ENCODE measurements around the gene ATG16L1. TPM values are rescaled to one million over a fixed set of nuclear protein-coding genes. Genes with fewer than 3 reads are reported as not detected.

ATG16L1 gene
- total RNA-seq, 2 experiments from 2014 or later, result 62.8 to 63.8 TPM

GRCh38 chr2:233217892-233218377, 33.5 kb upstream of the ATG16L1 start:
- no peak overlapping the region for H3K27ac Mint-ChIP-seq
- CTCF ChIA-PET, result interaction anchor here (2.2 kb wide), 1 partner anchor 33 kb away, joined by 6 read pairs; the partner anchor contains the start of gene ATG16L1
- no peak overlapping the region for H3K4me3 Mint-ChIP-seq
- no peaks in the 10 kb centered on the region for H3K27me3 Mint-ChIP-seq
- ATAC-seq (no peak), DNase-seq (no peak)
- H3K36me3 Mint-ChIP-seq, result no peaks in the 10 kb centered on the region
- no peaks in the 10 kb centered on the region for H3K9me3 Mint-ChIP-seq (ENCODE audit: low read depth)
- no peaks in the 10 kb centered on the region for H3K4me1 Mint-ChIP-seq

- CTCF ChIA-PET, result interaction anchor here (2.2 kb wide), 1 partner anchor 32 kb away, joined by 6 read pairs; the partner anchor contains the start of gene ATG16L1
- no peaks in the 10 kb centered on the region for H3K36me3 Mint-ChIP-seq
- H3K4me1 Mint-ChIP-seq, result no peaks in the 10 kb centered on the region
- no peak overlapping the region for H3K27ac Mint-ChIP-seq
- H3K27me3 Mint-ChIP-seq, result no peaks in the 10 kb centered on the region
- no peak for DNase-seq
- no peak overlapping the region for H3K4me3 Mint-ChIP-seq
- H3K9me3 Mint-ChIP-seq (ENCODE audit: low read depth), result no peaks in the 10 kb centered on the region
- no peak for ATAC-seq
These were observed 32.6 kb upstream of the ATG16L1 start for GRCh38 chr2:233218836-233219235.

- no peak for ATAC-seq
- Mint-ChIP-seq H3K27ac (no peak overlapping the region), H3K9me3 (ENCODE audit: low read depth) (no peaks in the 10 kb centered on the region), H3K4me3 (no peak overlapping the region), H3K4me1 (no peaks in the 10 kb centered on the region), H3K27me3 (peaks cover 2% of the 10 kb centered on the region), H3K36me3 (no peaks in the 10 kb centered on the region)
- no peak for DNase-seq
- CTCF ChIA-PET, result interaction anchor here (0.6 to 2.2 kb wide), 2 partner anchors 14 to 31 kb away, joined by 3 to 6 read pairs; partner anchors contain the start of gene ATG16L1
These were observed 31.6 kb upstream of the ATG16L1 start for GRCh38 chr2:233219848-233220247.

- Mint-ChIP-seq H3K27ac (no peak overlapping the region), H3K4me1 (peaks cover 11% of the 10 kb centered on the region), H3K4me3 (no peak overlapping the region), H3K9me3 (ENCODE audit: low read depth) (no peaks in the 10 kb centered on the region), H3K36me3 (no peaks in the 10 kb centered on the region), H3K27me3 (peaks cover 2% of the 10 kb centered on the region)
- ATAC-seq, result no peak
- no peak for DNase-seq
- CTCF ChIA-PET, result no interaction called here
These were observed 30.0 kb upstream of the ATG16L1 start for GRCh38 chr2:233221378-233222063.

- no peak for ATAC-seq
- CTCF ChIA-PET, result interaction anchor here (0.8 to 2.6 kb wide), 6 partner anchors 11 to 220 kb away, joined by 3 to 11 read pairs (median 3); partner anchors contain the start of genes ATG16L1 and INPP5D
These were observed 28.2 kb upstream of the ATG16L1 start for GRCh38 chr2:233223059-233223894.

GRCh38 chr2:233225230-233226068, 26.0 kb upstream of the ATG16L1 start:
- no peaks in the 10 kb centered on the region for H3K9me3 Mint-ChIP-seq (ENCODE audit: low read depth)
- peaks cover 30% of the 10 kb centered on the region for H3K4me1 Mint-ChIP-seq
- ATAC-seq (no peak), DNase-seq (no peak)
- peaks cover 2% of the 10 kb centered on the region for H3K27me3 Mint-ChIP-seq
- peak overlapping the region; percentile 12 for H3K27ac Mint-ChIP-seq
- CTCF ChIA-PET, result interaction anchor here (2.1 to 2.6 kb wide), 2 partner anchors 26 to 164 kb away, joined by 8 to 11 read pairs; partner anchors contain the start of genes ATG16L1 and INPP5D
- H3K4me3 Mint-ChIP-seq, result no peak overlapping the region
- H3K36me3 Mint-ChIP-seq, result no peaks in the 10 kb centered on the region

More at GRCh38 chr2:233223059-233223894, 28.2 kb upstream of the ATG16L1 start:
- Mint-ChIP-seq H3K27me3 (peaks cover 2% of the 10 kb centered on the region), H3K27ac (no peak overlapping the region), H3K4me1 (peaks cover 14% of the 10 kb centered on the region), H3K9me3 (ENCODE audit: low read depth) (no peaks in the 10 kb centered on the region), H3K36me3 (no peaks in the 10 kb centered on the region), H3K4me3 (no peak overlapping the region)
- no peak for DNase-seq

- Mint-ChIP-seq H3K27ac (no peak overlapping the region), H3K4me3 (no peak overlapping the region), H3K9me3 (ENCODE audit: low read depth) (no peaks in the 10 kb centered on the region), H3K27me3 (peaks cover 2% of the 10 kb centered on the region), H3K4me1 (peaks cover 40% of the 10 kb centered on the region), H3K36me3 (no peaks in the 10 kb centered on the region)
- ATAC-seq (no peak), DNase-seq (no peak)
- CTCF ChIA-PET, result interaction anchor here (2.6 kb wide), 1 partner anchor 24 kb away, joined by 11 read pairs; the partner anchor contains the start of gene ATG16L1
These were observed 24.9 kb upstream of the ATG16L1 start for GRCh38 chr2:233226511-233227031.

- H3K27ac Mint-ChIP-seq, result no peak overlapping the region
- H3K4me1 Mint-ChIP-seq, result peaks cover 48% of the 10 kb centered on the region
- no peaks in the 10 kb centered on the region for H3K36me3 Mint-ChIP-seq
- no peak overlapping the region for H3K4me3 Mint-ChIP-seq
- CTCF ChIA-PET, result interaction anchor here (2.6 kb wide), 1 partner anchor 23 kb away, joined by 11 read pairs; the partner anchor contains the start of gene ATG16L1
- ATAC-seq, result no peak
- H3K27me3 Mint-ChIP-seq, result peaks cover 2% of the 10 kb centered on the region
- no peaks in the 10 kb centered on the region for H3K9me3 Mint-ChIP-seq (ENCODE audit: low read depth)
- no peak for DNase-seq
These were observed 24.0 kb upstream of the ATG16L1 start for GRCh38 chr2:233227346-233227978.

- no peak overlapping the region for H3K27ac Mint-ChIP-seq
- H3K4me3 Mint-ChIP-seq, result no peak overlapping the region
- no peak for ATAC-seq
- CTCF ChIA-PET, result interaction anchor here (0.5 to 2.6 kb wide), 4 partner anchors 14 to 168 kb away, joined by 3 to 11 read pairs (median 3); partner anchors contain the start of genes ATG16L1 and INPP5D
- H3K9me3 Mint-ChIP-seq (ENCODE audit: low read depth), result no peaks in the 10 kb centered on the region
- DNase-seq, result no peak
- peaks cover 2% of the 10 kb centered on the region for H3K27me3 Mint-ChIP-seq
- H3K36me3 Mint-ChIP-seq, result no peaks in the 10 kb centered on the region
- H3K4me1 Mint-ChIP-seq, result peaks cover 56% of the 10 kb centered on the region
These were observed 23.1 kb upstream of the ATG16L1 start for GRCh38 chr2:233228376-233228775.

GRCh38 chr2:233233618-233234230, 17.7 kb upstream of the ATG16L1 start:
- DNase-seq (no peak), ATAC-seq (no peak)
- peak overlapping the region; percentile 89 for H3K27ac Mint-ChIP-seq
- H3K4me1 Mint-ChIP-seq, result peaks cover 75% of the 10 kb centered on the region
- H3K36me3 Mint-ChIP-seq, result peaks cover 8% of the 10 kb centered on the region
- H3K9me3 Mint-ChIP-seq (ENCODE audit: low read depth), result peaks cover 4% of the 10 kb centered on the region
- no peaks in the 10 kb centered on the region for H3K27me3 Mint-ChIP-seq
- CTCF ChIA-PET, result interaction anchor here (0.9 to 5.7 kb wide), 5 partner anchors 10 to 35 kb away, joined by 3 to 47 read pairs (median 3); partner anchors contain the start of gene ATG16L1
- peak overlapping the region; percentile 41 for H3K4me3 Mint-ChIP-seq

GRCh38 chr2:233234264-233234663, 17.2 kb upstream of the ATG16L1 start:
- H3K9me3 Mint-ChIP-seq (ENCODE audit: low read depth), result peaks cover 4% of the 10 kb centered on the region
- no peaks in the 10 kb centered on the region for H3K27me3 Mint-ChIP-seq
- CTCF ChIA-PET, result interaction anchor here (0.9 to 5.7 kb wide), 6 partner anchors 10 to 180 kb away, joined by 3 to 47 read pairs (median 3); partner anchors contain the start of gene ATG16L1
- peak; percentile 34 for ATAC-seq
- peaks cover 78% of the 10 kb centered on the region for H3K4me1 Mint-ChIP-seq
- peaks cover 12% of the 10 kb centered on the region for H3K36me3 Mint-ChIP-seq
- H3K4me3 Mint-ChIP-seq, result peak overlapping the region; percentile 41
- DNase-seq, result peak; percentile 74
- peak overlapping the region; percentile 89 for H3K27ac Mint-ChIP-seq

Data from activated CD8-positive, alpha-beta memory T cell treated with anti-CD3 and anti-CD28 coated beads, Interleukin-2, amount 10 ng/mL, durations not matched to agents 7 days and 5 days (primary cell).